GM18867 (cell line): Measurements from ENCODE around the gene L3MBTL3.
A peak's percentile ranks its signal among the peaks of the same experiment; 100 is the strongest.

Source experiments
- ATAC-seq: cut with Tn5 transposase; IDR thresholded peaks from one replicate; pipeline ENCODE4 v1.9.1; 2021; ENCODE audit warnings: mild to moderate bottlenecking, moderate library complexity; ENCODE audit not compliant: unreplicated experiment

The L3MBTL3 gene

GRCh38 chr6:130018292-130018743 is at the start of gene L3MBTL3:
Gene L3MBTL3, plus strand, starts transcription at chr6:130018581. Its CDS starts 24,119 bp downstream, at chr6:130042700.
- peak; percentile 66 for ATAC-seq

GRCh38 chr6:129969064-129969463 is 49.3 kb upstream of the L3MBTL3 start:
- ATAC-seq: no peak

- ATAC-seq: no peak
Observed at GRCh38 chr6:129976110-129976509, 42.3 kb upstream of the L3MBTL3 start.

- ATAC-seq: no peak
Observed at GRCh38 chr6:129978148-129978916, 40.0 kb upstream of the L3MBTL3 start.

- no peak for ATAC-seq
Observed at GRCh38 chr6:129980821-129981220, 37.6 kb upstream of the L3MBTL3 start.

DNA sequence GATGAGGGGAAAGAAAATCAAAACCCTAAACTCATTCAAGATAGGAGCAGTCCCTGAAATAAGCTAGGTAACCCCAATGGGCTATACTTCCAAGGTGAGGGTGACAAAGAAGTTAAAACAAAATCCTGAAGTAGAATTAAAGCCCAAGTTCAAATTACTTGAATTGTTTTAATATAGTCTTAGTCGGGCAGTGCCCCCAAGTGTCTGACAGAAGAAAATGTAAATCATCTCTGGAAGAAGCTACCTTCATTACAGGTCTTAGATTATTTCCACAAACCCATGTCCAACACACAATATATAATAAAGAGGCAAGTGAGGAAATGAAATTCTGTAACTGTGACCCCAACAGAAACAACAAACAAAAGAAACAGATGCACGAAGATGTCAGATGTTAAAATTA is 36.8 kb upstream of the L3MBTL3 start:
- no peak for ATAC-seq

DNA sequence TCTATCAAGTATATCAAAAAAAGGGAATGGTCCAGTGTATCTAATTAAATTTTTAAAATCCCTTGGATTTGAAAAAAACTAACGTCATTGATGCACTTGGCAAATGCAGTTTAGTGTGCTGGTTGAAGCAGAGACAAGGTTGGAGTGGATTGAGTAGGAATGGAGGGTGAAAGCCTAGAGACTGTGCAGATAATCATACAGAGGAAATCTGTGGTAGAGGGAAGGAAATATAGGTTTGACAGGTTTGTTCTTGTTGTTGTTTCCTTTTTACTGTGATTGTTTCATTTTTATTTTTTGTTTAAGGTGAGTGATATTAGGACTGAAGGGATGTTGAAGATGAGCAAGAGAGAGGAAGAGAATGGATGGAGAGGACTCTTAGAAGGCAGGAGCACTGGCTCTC is 29.0 kb upstream of the L3MBTL3 start:
- ATAC-seq: no peak

DNA sequence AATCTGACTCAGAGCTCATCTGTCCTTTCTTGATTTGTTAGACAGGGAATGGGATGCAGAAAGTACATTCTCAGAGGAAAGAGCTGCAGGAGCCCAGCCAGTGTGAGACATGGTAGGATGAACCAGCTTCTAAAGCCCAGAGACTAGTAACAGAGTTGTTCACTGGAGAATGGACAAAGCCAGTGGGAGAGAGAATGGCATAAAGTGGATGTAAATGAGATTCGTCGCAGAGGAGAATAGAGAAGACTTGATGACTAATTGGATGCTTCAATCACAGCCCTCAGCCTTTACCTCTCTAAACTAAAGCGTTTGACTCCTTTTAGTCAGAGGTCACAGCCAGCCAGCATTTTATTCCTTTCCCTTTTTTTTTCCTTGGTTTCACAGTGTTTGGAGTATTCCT is 25.5 kb upstream of the L3MBTL3 start:
- no peak for ATAC-seq

DNA sequence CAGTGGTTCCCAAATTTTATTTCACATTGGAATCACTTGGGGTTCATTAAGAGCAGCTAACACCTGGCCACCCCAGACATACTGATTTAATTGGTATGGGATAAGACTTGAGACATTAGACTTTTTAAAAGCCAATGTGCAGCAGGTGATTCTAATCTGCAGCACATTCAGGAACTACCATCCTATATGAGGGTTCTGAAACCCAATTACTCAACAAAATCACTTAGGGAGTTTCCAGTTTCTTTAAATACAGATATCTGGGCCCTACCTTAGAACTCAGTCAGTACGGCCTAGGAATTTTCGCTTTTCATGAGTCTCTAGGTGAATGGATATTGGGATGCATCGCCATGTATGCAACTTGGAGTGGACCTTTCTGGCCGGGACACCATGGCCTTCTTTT is 24.0 kb upstream of the L3MBTL3 start:
- no peak for ATAC-seq

- no peak for ATAC-seq
Observed at GRCh38 chr6:129996387-129996786, 22.0 kb upstream of the L3MBTL3 start.

GRCh38 chr6:130000526-130001421 is 17.6 kb upstream of the L3MBTL3 start:
- no peak for ATAC-seq

GRCh38 chr6:130008236-130008873 is 10.0 kb upstream of the L3MBTL3 start:
- no peak for ATAC-seq

GRCh38 chr6:130009146-130009545 is 9.2 kb upstream of the L3MBTL3 start:
- no peak for ATAC-seq

DNA sequence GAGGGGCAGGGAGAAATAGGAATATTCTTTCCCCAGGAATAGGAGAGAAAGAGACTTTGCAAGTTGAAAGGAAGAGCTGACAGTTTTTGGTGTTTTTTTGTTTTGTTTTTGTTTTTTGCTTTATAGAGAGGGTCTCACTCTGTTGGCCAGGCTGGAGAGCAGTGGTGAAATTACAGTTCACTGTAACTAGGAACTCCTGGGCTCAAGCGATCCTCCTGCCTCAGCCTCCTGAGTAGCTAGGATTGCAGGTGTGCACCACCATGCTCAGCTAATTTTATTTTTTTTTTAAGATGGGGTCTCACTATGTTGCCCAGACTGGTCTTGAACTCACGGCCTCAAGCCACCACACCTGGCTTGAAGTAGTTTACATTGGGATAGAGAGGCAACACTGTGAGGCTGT is 8.0 kb upstream of the L3MBTL3 start:
- ATAC-seq: no peak

DNA sequence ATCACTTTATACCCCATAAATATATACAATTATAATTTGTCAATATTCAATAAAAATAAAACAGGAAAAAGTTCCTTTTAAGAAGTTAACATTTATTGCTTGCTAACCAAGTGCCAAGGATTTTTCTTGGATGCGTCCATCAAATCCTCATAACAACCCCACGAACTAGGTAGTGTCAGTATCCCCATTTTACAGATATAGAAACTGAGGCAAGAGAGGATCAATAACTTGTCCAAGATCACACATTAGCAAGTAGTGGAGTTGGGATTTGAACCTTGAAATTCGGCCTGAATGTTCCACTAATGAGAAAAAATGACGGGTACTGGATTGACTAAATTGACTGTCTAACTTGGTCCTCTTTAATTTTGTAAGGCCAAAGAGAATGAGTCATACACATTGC is 5.7 kb upstream of the L3MBTL3 start:
- ATAC-seq: no peak

DNA sequence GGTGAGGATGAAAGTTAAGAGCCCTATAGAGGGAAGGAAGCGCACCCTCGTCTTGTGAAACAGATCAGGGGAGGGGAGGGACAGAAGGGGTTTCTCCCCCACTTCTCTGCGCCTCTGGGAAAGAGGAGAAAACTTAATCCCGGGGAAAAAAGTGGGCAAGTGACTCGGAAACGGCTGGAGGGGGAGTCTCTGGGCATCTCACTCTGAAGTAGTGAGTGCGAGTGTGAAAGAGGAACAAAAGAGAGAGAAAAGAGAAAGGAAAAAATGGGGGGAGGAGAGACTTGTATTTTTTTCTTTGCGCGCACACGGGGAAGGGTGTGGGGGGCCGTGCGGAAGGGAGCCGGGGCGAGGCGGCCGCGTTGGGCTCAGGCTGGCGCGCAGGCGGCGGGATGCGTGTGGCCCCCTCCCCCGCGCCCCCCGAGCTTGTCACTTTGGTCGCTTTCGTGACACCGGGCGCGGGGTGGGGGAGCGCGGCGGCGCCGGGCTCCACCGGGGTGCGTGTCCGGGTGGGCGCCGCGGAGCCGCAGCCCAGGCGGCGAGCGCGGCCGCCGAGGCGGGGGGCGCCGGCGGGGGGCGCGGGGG is 454 bp downstream of the L3MBTL3 start:
- ATAC-seq: peak; percentile 27

DNA sequence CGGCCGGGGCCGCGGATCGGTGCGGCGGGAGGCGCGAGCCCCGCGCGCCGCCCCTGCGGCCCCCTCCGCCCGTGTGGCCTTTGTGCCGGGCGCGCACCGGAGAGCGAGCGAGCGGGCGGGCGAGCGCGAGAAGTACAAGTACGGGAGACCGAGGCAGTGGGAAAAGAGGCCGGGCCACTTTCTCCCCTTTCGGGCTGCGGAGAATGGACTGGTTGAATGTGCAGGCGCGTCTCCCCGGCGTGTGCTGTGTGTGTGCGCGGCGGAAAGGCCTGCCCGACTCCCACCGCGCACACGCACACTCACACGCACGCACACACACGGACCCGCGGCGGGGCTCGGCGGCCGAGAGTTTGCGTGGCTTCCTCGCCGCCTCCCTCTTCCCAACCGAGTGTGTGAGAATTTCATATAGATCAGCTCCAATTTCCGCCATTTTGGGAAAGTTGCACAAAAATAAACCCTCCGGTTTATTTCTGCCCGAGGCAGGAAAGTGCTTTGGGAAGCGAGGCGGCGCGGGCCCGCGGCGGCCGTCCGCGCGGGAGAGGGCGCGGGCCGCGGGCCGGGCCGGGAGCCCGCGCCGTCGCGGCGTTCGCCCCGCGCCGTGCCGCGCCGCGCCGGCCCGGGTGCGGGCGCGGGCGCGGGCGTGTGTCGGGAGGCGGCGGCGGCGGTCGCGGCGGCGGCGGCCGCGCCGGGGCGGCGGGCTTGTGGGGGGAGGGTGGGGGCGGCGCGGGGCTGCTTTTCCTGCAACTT is 1.1 kb downstream of the L3MBTL3 start:
- ATAC-seq: peak; percentile 29

DNA sequence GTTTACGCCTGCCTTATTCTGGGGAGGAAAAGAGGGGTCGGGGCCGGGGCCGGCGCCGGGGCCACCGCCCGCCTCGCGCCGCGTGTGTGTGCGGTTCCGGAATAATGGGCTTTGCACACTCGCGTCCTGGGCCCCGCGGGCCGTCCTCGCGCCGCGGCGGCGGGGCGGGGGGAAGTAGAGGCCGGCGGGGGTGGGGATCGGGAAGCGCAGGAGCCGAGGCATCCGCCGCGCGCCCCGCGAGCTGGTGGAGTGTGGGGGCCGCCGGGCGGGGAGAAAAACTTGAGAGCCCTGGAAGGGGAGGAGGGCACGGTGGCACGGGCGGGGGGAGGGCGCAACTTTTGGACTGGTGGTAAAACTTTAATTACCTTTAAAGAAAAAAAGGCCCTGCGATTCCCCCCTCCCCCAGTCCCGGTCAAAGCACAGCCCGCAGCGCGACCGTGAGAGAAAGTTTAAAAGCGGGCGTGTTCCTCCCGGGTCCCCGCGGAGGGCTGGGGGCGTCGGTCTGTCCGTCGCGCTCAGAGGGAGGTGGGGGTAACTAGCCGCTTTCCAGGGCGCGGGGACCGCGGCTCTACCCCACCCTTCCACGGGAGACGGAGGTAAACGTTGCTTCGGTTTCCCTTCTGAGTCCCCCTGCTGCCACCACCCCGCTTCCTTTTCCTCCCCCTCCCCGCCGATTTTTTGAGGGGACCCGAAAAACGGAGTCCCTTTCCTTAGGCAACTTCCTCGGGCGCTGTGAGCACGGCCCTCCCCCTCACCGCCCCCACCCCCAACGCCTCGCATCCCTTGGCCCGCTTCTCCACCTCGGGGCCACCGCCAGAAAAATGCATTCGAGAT is 1.9 kb downstream of the L3MBTL3 start:
- peak; percentile 15 for ATAC-seq

DNA sequence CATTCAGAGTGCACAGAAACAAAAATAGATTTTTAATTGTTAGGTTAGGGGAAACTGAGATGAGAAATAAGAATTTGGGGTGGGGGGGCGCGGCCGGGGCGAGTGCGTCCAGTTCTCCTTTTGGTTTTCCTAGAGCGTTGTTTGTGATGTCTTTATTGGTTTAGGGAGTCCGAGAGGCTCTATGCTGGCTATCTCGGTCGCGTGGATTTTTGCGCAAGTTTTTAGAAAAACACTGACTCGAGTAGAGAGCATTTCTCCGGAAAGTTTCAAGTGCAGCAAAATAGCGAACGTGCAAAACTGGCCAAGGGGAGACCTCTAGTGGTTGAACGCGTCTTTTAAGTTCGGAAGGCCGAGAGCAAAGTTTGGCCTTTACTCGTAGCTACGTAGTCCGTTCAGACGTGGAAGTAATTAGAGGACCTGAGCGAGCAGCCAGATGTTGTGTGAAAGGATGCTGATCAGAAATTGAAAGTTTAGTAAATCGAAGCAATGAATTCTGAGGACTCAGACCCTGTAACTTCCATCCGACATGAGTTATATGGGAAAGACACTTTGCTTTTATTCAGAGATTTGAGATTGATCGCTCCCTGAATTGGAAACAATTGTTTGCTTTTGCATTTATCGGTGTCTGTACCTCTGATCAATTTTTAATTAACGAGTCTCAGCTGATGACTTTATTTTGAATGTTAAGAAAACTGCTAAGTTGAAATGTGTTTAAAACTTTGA is 2.7 kb downstream of the L3MBTL3 start:
- peak; percentile 68 for ATAC-seq
